Chondrocyte (in vitro differentiated cells): ENCODE results near the gene WFDC10A. TPM values are rescaled to one million over a fixed set of nuclear protein-coding genes. Genes with fewer than 3 reads are reported as not detected.
"Not testable (repeated sequence)": the region's sequence is repeated elsewhere in the genome, so short reads cannot be mapped to it uniquely, and the experiment has no call there.

Experiments used
- DNase-seq: peaks from one replicate; pipeline ENCODE4 v3.0.0; 2021; ENCODE audit warnings: mixed read lengths, low spot score
- H3K27ac Mint-ChIP-seq: one replicate; pipeline ENCODE4 v1.8.0; 2021; ENCODE audit warnings: mild to moderate bottlenecking, moderate library complexity, mixed read lengths; ENCODE audit not compliant: unreplicated experiment
- H3K27me3 Mint-ChIP-seq: 2 replicates; pipeline ENCODE4 v1.8.0; 2021; ENCODE audit warnings: low read depth, mixed read lengths
- H3K36me3 Mint-ChIP-seq: 2 replicates; pipeline ENCODE4 v1.8.0; 2021; ENCODE audit warnings: low read depth, mixed read lengths
- H3K4me1 Mint-ChIP-seq: 2 replicates; pipeline ENCODE4 v1.8.0; 2021; ENCODE audit warnings: low read depth, mild to moderate bottlenecking, mixed read lengths
- H3K4me3 Mint-ChIP-seq: one replicate; pipeline ENCODE4 v1.8.0; 2021; ENCODE audit warnings: mild to moderate bottlenecking, moderate library complexity, mixed read lengths; ENCODE audit not compliant: unreplicated experiment
- H3K9me3 Mint-ChIP-seq: 2 replicates; pipeline ENCODE4 v1.8.0; 2021; ENCODE audit warnings: low read depth, mixed read lengths
- total RNA-seq: library from RNA; stranded (reverse); gene quantifications from 3 replicates; pipeline ENCODE4 v1.2.1, GENCODE V29; 2021
- TF ChIP-seq, protein P1 (sequence below): fragments of 200-600 bp; sonication (generic); IDR thresholded peaks from 2 replicates; pipeline ENCODE4 v1.5.0; 2021; ENCODE audit warnings: antibody characterized with exemption, mild to moderate bottlenecking, moderate library complexity

WFDC10A gene
- total RNA-seq, 1 donor from 2014 or later, result not detected

DNA sequence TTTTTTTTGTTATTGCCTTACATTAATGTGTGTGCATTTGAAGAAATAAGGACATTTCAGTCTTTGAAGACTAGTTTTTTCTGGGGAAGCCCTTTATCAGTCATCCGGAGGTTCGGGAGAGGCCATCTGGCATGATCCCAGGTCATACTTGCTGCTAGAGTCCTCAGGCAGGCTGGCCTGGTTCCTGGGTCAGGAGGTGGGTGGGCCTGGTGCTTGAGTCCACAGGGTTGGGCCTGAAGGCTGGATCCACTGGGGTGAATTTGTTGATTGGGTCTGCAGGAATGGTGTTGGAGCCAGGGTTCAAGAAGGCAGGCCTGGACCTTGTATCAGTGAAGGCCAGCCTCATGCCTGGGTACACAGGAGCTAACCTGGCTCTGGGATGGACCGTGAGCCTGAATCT is 17.3 kb downstream of the WFDC10A start:
- no peaks in the 10 kb centered on the region for H3K9me3 Mint-ChIP-seq
- TF ChIP-seq, protein P1, sequence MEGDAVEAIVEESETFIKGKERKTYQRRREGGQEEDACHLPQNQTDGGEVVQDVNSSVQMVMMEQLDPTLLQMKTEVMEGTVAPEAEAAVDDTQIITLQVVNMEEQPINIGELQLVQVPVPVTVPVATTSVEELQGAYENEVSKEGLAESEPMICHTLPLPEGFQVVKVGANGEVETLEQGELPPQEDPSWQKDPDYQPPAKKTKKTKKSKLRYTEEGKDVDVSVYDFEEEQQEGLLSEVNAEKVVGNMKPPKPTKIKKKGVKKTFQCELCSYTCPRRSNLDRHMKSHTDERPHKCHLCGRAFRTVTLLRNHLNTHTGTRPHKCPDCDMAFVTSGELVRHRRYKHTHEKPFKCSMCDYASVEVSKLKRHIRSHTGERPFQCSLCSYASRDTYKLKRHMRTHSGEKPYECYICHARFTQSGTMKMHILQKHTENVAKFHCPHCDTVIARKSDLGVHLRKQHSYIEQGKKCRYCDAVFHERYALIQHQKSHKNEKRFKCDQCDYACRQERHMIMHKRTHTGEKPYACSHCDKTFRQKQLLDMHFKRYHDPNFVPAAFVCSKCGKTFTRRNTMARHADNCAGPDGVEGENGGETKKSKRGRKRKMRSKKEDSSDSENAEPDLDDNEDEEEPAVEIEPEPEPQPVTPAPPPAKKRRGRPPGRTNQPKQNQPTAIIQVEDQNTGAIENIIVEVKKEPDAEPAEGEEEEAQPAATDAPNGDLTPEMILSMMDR, result no peak
- no peak overlapping the region for H3K27ac Mint-ChIP-seq
- H3K27me3 Mint-ChIP-seq, result peaks cover 2% of the 10 kb centered on the region
- no peak for DNase-seq
- no peaks in the 10 kb centered on the region for H3K4me1 Mint-ChIP-seq
- no peaks in the 10 kb centered on the region for H3K36me3 Mint-ChIP-seq
- H3K4me3 Mint-ChIP-seq, result no peak overlapping the region

- no peaks in the 10 kb centered on the region for H3K4me1 Mint-ChIP-seq
- H3K4me3 Mint-ChIP-seq, result no peak overlapping the region
- DNase-seq, result no peak
- no peaks in the 10 kb centered on the region for H3K9me3 Mint-ChIP-seq
- TF ChIP-seq, protein P1, result no peak
- peaks cover 2% of the 10 kb centered on the region for H3K27me3 Mint-ChIP-seq
- no peaks in the 10 kb centered on the region for H3K36me3 Mint-ChIP-seq
- no peak overlapping the region for H3K27ac Mint-ChIP-seq
These were observed 18.0 kb downstream of the WFDC10A start for GRCh38 chr20:45647441-45648050.

DNA sequence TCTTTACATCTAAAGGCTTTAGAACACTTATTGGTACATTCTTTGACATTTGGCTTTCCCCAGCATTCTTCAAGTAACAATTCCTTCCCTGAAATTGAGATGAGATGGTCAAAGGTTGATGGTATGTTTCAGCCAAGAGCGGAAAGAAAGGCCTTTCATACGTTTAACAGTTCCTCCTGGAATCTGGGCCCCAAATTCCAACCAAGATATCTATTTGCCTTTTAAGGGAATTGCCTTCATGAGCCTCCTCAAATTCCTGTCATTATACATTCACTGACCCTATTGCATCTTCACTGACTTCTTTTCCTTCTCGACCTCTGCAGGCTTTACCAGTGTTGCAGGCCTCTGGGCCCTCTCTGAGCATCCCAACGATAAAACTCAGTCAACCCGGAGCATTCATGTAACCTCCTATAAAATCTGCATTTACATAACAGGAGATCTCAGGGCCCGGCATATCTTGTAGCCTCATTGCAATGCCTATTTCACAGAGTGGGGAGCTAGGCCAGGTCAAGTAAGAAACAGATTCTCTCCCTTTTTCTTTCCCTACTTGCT is 19.8 kb downstream of the WFDC10A start:
- H3K4me3 Mint-ChIP-seq, result no peak overlapping the region
- no peaks in the 10 kb centered on the region for H3K9me3 Mint-ChIP-seq
- no peak overlapping the region for H3K27ac Mint-ChIP-seq
- no peaks in the 10 kb centered on the region for H3K36me3 Mint-ChIP-seq
- TF ChIP-seq, protein P1, result no peak
- H3K4me1 Mint-ChIP-seq, result no peaks in the 10 kb centered on the region
- no peak for DNase-seq
- H3K27me3 Mint-ChIP-seq, result peaks cover 4% of the 10 kb centered on the region

DNA sequence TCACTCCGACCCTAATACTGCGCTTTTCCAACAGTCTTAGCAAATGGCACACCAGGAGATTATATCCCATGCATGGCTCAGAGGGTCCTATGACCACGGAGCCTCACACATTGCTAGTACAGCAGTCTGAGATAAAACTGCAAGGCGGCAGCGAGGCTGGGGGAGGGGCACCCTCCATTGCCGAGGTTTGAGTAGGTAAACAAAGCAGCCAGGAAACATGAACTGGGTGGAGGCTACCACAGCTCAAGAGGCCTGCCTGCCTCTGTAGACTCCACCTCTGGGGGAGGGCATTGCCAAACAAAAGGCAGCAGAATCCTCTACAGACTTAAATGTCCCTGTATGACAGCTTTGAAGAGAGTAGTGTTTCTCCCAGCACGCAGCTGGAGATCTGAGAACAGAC is 22.2 kb downstream of the WFDC10A start:
- not testable (repeated sequence) for H3K36me3 Mint-ChIP-seq, DNase-seq, H3K27ac Mint-ChIP-seq, H3K27me3 Mint-ChIP-seq, H3K4me3 Mint-ChIP-seq, H3K4me1 Mint-ChIP-seq, H3K9me3 Mint-ChIP-seq

- not testable (repeated sequence) for H3K27me3 Mint-ChIP-seq, H3K36me3 Mint-ChIP-seq, H3K9me3 Mint-ChIP-seq, DNase-seq, H3K4me1 Mint-ChIP-seq, H3K27ac Mint-ChIP-seq, H3K4me3 Mint-ChIP-seq
These were observed 27.5 kb downstream of the WFDC10A start for GRCh38 chr20:45657038-45657437.

- Mint-ChIP-seq H3K27ac (no peak within 1 kb of the TSS), H3K27me3 (peaks cover 4% of the 10 kb centered on the region), H3K4me1 (no peaks in the 10 kb centered on the region), H3K4me3 (no peak within 1 kb of the TSS), H3K36me3 (no peaks in the 10 kb centered on the region), H3K9me3 (peaks cover 12% of the 10 kb centered on the region)
- TF ChIP-seq, protein P1, result no peak
- DNase-seq, result no peak
These were observed 40.6 kb downstream of the WFDC10A start, which contains the start of gene WFDC11 for GRCh38 chr20:45670139-45670538. WFDC11 (minus strand) TSS chr20:45670239; CDS start chr20:45650600, 19,639 bp downstream.
